Panc1 (cell line): Measurements from ENCODE around the gene PGA4. TPM values are rescaled to one million over a fixed set of nuclear protein-coding genes. Genes with fewer than 3 reads are reported as not detected.

Experiments used
- ATAC-seq: fragments of 200-7000 bp; cut with Tn5 transposase; 2 replicates; pipeline ENCODE4 v1.9.1; 2020; ENCODE audit warnings: mild to moderate bottlenecking, moderate library complexity
- BruUV-seq: library from RNA; stranded (reverse); fragments of 400-500 nt; replicated peaks from 2 replicates; lab custom pipeline; 2021; lab: Mats Ljungman, UMichigan
- CTCF ChIA-PET: fragments of 300-600 bp; sonication (Branson Sonifier 250); formaldehyde crosslinking; loops from one replicate; lab custom pipeline; 2022; ENCODE audit warnings: antibody characterized with exemption; lab: Charles Lee
- POLR2A ChIA-PET: fragments of 300-600 bp; sonication (Branson Sonifier 250); formaldehyde crosslinking; loops from one replicate; lab custom pipeline; 2022; ENCODE audit warnings: antibody characterized with exemption; lab: Charles Lee
- DNase-seq: peaks from one replicate; pipeline ENCODE4 v3.0.0-alpha.2; 2010; ENCODE audit warnings: low read depth, low spot score
- H3K27ac ChIP-seq: 2 replicates; pipeline ENCODE4 v1.5.1; 2011; ENCODE audit warnings: mild to moderate bottlenecking, low read length, inconsistent platforms
- H3K27me3 ChIP-seq: fragments of 200-500 bp; sonication (Bioruptor generic); 2 replicates; pipeline ENCODE4 v1.6.0; 2014; ENCODE audit warnings: low read length, inconsistent platforms; ENCODE audit not compliant: control insufficient read depth, insufficient read depth
- H3K36me3 ChIP-seq: fragments of 200-500 bp; sonication (Bioruptor generic); 2 replicates; pipeline ENCODE4 v1.5.1; 2014; ENCODE audit warnings: inconsistent platforms, mild to moderate bottlenecking, low read length, moderate library complexity; ENCODE audit not compliant: control insufficient read depth, insufficient read depth
- H3K4me1 ChIP-seq: 2 replicates; pipeline ENCODE4 v1.5.1; 2011; ENCODE audit warnings: inconsistent platforms, mild to moderate bottlenecking, low read length, moderate library complexity; ENCODE audit not compliant: control insufficient read depth, insufficient read depth
- H3K4me3 ChIP-seq, 2 experiments: 2 replicates each; pipeline ENCODE4 v1.5.1; 2011 to 2012; ENCODE audit warnings: low read depth in 2 of 2, low read length in 2 of 2, mild to moderate bottlenecking in 2 of 2, inconsistent platforms in 1 of 2, moderate library complexity in 1 of 2
- H3K9me3 ChIP-seq: fragments of 200-500 bp; sonication (Bioruptor generic); 2 replicates; pipeline ENCODE4 v1.5.1; 2014; ENCODE audit warnings: low read depth, mild to moderate bottlenecking, inconsistent platforms, low read length, moderate library complexity; ENCODE audit not compliant: control insufficient read depth, insufficient read depth
- CTCF ChIP-seq: fragments of 450-650 bp; IDR thresholded peaks from 2 replicates; pipeline ENCODE4 v1.5.1; 2017; ENCODE audit warnings: mild to moderate bottlenecking
- POLR2AphosphoS5 ChIP-seq: IDR thresholded peaks from 2 replicates; pipeline ENCODE4 v1.6.1; 2012; ENCODE audit warnings: mild to moderate bottlenecking, low read depth, low read length, moderate library complexity
- REST ChIP-seq, 2 experiments: IDR thresholded peaks; 2 replicates each; pipeline ENCODE4 v1.6.1; 2011 to 2012; ENCODE audit warnings: low read depth in 2 of 2, control low read depth in 1 of 2, low read length in 1 of 2, mild to moderate bottlenecking in 1 of 2, moderate library complexity in 1 of 2; ENCODE audit not compliant: insufficient read depth in 1 of 2
- SIN3A ChIP-seq: IDR thresholded peaks from 2 replicates; pipeline ENCODE4 v1.6.1; 2012; ENCODE audit warnings: low read depth, mild to moderate bottlenecking, low read length, moderate library complexity, borderline replicate concordance; ENCODE audit not compliant: insufficient read depth
- TCF7L2 ChIP-seq: IDR thresholded peaks from 2 replicates; pipeline ENCODE4 v1.6.1; 2011; ENCODE audit warnings: mild to moderate bottlenecking, low read depth, low read length, inconsistent platforms
- in situ Hi-C: cut with HindIII; loops from 2 replicates; pipeline ENCODE4 v1.10.0; 2016; ENCODE audit warnings: low sequenced_read_pairs, low pct_unique_long_range_greater_than_20kb
- intact Hi-C: fragments of 100-400 bp; cut with micrococcal nuclease; formaldehyde crosslinking; loops from one replicate; pipeline ENCODE4 v1.10.0; 2022; ENCODE audit not compliant: unreplicated experiment
- total RNA-seq: library from RNA; stranded (reverse); gene quantifications from one replicate; pipeline ENCODE4 v1.2.1, GENCODE V29; 2021; ENCODE audit not compliant: unreplicated experiment

Gene PGA4
- total RNA-seq, 1 experiment from 2014 or later: not detected

- Histone ChIP-seq H3K27me3 (no peaks in the 10 kb centered on the region), H3K4me3 (no peak overlapping the region), H3K9me3 (no peaks in the 10 kb centered on the region), H3K4me1 (no peaks in the 10 kb centered on the region), H3K36me3 (no peaks in the 10 kb centered on the region), H3K27ac (no peak overlapping the region)
- TF ChIP-seq SIN3A: no peak
- TF ChIP-seq CTCF: no peak
- no peak for TF ChIP-seq TCF7L2
- BruUV-seq: no TSS peak
- in situ Hi-C loops (no loop called here), intact Hi-C loops (no loop called here)
- CTCF ChIA-PET: no interaction called here
- POLR2A ChIA-PET: interaction anchor here (0.6 kb wide), 1 partner anchor 15 kb away, joined by 4 read pairs; no protein-coding TSS in a partner anchor
- DNase-seq (no peak), ATAC-seq (no peak; the same call in 1 of the 2 replicates)
Measured at GRCh38 chr11:61267437-61267841, 45.3 kb downstream of the PGA4 start.

GRCh38 chr11:61268588-61269250 is 46.6 kb downstream of the PGA4 start:
- no peak for TF ChIP-seq REST (IDR thresholded peaks at IDR 0.05; ENCODE audit: insufficient read depth in 1 of 2, low read depth in 2 of 2, low read length in 1 of 2)
- TF ChIP-seq SIN3A: no peak
- TF ChIP-seq POLR2AphosphoS5: no peak
- no peak for TF ChIP-seq CTCF
- no peak for TF ChIP-seq TCF7L2
- no peaks in the 10 kb centered on the region for H3K4me1 ChIP-seq
- no peaks in the 10 kb centered on the region for H3K9me3 ChIP-seq
- H3K27ac ChIP-seq: no peak overlapping the region
- POLR2A ChIA-PET: no interaction called here
- H3K36me3 ChIP-seq: no peaks in the 10 kb centered on the region
- in situ Hi-C loops (no loop called here), intact Hi-C loops (no loop called here)
- BruUV-seq: no TSS peak
- H3K4me3 ChIP-seq: no peak overlapping the region
- DNase-seq (no peak), ATAC-seq (no peak)
- H3K27me3 ChIP-seq: no peaks in the 10 kb centered on the region
- CTCF ChIA-PET: no interaction called here
